Measurements from ENCODE around the gene FIS1.
A peak's percentile ranks its signal among the peaks of the same experiment; 100 is the strongest.
"Not testable (repeated sequence)": the region's sequence is repeated elsewhere in the genome, so short reads cannot be mapped to it uniquely, and the experiment has no call there.

FIS1 gene

DNA sequence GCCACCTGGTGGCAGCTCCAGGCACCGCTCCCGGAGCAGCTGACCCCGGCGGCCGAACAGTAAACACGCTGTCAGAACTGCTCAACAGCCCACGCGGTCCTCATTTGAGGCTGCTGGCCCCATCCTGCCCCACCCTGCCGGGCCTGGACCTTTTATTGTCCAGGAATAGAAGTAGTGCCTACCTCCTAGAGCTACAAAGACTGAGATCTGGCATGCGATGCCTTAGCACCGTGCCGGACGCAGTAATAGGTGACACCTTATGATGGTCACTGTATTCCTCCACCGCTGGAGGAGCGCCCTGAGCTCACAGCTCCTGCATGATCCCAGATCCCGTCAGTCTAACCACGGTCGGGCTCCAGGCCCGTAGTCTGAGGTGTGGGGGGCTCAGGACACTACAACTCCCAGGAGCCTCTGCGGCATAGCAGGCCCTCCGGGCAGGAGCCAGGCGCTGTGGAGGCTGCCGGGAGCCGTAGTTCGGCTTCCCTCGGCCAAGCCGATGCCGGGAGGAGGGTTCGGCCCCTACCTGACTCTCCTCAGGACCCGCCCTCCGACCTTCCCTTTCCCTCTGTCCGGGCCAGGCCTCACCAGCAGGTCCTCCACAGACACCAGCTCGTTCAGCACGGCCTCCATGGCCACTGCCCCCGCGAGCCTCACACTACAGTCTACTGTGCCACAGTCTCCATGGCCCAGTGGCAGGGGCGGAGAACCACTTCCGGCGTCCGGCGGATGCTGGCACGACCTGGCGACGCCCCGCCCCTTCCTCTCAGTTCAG lies at the start of gene FIS1:
Gene FIS1 (minus strand): TSS at position 707 of the 772 bp plus-strand sequence. CDS start 77 bp downstream, at position 630.
- DNase-seq (ENCODE audit: low read depth, low spot score), result peak; percentile 66

DNA sequence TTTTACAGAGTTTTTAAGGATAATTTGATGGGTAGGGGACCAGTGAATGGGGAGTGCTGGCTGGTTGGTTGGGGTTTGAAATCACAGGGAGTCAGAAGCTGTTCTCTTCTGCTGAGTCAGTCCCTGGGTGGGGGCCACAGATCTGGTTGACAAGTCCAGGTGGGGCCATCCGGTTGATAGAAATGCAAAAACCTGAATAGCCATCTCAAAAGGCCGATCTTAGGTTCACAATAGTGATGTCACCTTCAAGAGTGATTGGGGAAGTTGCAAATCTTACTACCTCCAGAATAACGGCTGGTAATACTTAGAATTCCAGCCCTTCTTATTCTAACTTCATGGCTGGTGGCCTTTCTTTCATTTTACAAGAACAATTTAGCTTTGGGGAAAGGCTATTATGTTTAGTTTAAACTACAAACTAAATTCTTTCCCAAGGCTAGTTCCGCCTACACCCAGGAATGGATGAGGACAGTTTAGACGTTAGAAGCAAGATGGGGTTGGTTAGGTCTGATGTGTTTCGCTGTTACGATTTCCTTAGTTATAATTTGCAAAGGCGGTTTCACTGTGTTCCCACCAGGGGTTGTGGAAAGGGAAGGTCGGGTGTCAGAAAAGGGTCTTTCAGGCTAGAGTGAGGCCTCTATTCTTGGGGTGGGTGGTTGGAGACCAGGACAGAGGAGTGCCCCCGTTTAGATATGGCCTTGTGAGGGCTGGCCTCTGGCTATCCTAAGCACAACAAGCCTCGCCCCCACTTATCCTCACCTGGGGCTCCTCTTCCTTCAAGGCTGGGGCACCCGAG lies 49.4 kb upstream of the FIS1 start:
- DNase-seq (ENCODE audit: low read depth, low spot score), result no peak

DNA sequence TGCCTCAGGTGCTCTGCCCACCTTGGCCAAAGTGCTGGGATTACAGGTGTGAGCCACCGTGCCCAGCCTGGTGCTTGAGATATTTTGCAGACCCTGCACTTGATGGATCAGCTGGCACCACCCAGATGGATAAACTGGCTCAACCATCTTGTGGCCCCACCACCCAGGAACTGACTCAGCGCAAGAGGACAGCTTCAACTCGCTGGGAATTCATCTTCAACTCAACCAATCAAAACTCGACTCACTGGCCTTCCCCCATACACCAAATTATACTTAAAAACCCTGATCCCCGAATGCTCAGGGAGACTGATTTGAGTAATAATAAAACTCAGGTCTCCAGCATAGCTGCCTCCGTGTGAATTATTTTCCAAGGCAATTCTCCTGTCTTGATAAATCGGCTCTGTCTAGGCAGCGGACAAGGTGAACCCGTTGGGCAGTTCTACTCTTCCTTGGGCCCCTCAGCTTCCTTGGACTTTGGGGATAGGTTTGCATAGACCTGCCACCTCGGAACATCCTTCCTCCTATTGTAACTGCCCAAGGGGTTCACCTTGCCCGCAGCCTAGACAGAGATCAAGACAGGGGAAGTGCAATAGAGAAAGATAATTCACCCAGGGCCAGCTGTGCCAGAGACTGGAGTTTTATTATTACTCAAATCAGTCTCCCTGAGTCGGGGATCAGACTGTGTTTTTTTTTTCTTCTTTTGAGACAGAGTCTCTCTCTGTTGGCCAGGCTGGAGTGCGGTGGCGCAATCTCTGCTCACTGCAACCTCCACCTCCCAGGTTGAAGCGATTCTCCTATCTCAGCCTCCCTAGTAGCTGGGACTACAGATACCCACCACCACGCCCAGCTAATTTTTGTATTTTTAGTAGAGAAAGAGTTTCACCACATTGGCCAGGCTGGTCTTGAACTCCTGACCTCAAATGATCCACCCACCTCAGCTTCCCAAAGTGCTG lies 48.5 kb upstream of the FIS1 start:
- DNase-seq (ENCODE audit: low read depth, low spot score), result not testable (repeated sequence)

DNA sequence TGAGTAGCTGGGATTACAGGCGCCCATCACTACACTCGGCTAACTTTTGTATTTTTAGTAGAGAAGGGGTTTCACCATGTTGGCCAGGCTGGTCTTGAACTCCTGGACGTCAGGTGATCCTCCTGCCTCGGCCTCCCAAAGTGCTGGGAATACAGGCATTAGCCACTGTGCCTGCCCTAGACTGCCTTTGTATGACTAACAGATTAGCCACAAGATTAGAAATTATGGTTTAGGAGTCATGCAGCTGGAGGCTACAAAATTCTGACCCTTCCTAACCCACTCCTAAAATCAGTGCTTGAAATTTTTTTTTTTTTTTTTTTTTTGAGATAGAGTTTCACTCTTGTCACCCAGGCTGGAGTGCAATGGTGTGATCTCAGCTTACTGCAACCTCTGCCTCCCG lies 47.7 kb upstream of the FIS1 start:
- not testable (repeated sequence) for DNase-seq (ENCODE audit: low read depth, low spot score)

DNA sequence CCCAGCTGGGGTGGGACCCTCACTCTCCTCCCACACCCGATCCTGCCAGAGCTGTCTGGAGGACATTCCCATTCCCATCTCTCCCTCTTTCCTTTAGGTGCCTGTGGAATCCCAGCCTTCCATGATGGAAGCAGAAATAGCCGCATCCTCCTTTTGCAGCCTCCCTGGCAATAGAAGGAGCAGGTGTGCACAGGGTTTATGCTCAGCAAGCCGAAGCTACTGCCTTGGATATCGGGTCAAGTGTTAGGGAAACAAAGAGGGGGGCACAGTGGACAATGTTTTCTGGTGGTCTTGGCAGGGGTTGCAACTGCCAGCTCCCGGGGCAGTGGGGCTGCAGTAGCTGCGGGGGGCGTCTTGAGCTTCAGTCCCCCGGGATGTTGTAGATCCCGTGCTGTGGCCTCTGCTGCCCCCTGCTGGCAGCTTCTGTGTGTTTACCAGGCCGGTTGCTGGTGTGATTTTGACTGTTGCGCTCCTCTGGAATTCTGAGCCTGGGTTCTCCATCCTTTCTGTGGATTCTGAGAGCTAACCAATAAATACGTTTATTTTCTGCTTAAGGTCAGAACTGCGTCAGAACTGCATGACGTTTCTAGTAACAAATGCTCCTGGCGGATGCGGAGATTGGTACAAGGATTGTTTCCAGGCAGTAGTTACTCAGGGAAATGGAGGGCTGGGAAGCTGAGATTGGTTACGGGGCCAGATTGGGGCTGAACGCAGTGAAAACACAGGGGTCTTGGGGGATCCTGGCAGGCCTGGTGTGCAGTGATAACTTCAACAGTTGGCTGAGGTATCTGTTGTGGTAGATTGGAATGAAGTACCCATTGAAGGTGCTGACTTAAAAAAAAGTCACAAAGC lies 45.5 kb upstream of the FIS1 start:
- DNase-seq (ENCODE audit: low read depth, low spot score), result not testable (repeated sequence)

DNA sequence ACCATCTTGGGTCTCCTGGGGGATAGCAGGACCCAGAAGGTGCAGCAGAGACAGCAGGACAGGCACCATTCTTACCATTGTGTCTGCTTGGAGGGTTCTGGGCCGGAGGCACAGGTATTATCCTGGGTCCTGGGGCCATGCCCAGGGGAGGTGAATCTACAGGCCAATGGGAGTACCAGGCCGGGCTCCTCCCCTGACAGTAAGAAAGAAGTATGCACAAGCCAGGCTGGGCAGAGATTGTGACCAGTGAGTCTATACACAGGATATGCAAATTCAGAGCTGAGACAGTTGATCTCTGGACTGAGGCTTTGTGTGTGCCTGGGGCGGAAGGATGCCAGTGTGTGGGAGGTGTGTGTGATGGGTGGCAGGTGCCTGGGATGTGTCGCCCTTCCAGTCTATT lies 44.8 kb upstream of the FIS1 start:
- not testable (repeated sequence) for DNase-seq (ENCODE audit: low read depth, low spot score)

DNA sequence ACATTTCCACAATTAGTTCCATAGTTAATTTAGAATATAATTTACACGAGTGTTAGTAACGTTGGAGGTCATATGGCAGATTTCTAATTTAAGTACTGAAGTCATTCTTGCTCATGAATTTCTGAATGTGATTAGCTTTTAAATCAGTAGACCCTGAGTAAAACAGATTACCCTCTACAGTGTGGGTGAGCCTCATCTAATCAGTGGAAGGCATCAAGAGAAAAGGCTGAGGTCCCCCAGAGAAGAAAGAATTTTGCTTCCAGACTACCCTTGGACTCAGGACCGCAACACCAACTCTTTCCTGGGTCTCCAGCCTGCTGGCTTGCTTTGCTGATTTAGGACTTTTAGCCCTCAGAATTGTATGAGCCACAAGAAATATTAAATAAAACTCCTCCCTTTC lies 43.6 kb upstream of the FIS1 start:
- DNase-seq (ENCODE audit: low read depth, low spot score), result no peak

DNA sequence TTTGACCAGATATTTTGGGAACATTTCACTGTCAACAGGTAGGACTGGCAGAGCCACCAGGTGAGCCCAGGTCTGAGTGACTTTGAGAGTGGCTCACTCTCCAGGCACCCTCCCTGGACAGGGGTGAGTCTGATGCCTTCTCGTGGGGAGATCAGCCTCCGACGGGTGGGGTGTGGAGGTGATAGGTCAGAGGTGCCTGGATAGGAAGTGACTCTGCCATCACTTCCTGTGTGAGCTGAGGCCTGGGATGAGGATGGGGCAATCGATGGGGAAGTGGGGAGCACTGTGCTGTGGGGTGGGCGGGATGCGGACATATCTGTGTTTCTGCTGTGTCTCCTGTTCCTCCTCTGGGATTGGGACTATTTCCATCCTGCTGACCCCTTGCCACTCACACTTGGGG lies 42.2 kb upstream of the FIS1 start:
- no peak for DNase-seq (ENCODE audit: low read depth, low spot score)

DNA sequence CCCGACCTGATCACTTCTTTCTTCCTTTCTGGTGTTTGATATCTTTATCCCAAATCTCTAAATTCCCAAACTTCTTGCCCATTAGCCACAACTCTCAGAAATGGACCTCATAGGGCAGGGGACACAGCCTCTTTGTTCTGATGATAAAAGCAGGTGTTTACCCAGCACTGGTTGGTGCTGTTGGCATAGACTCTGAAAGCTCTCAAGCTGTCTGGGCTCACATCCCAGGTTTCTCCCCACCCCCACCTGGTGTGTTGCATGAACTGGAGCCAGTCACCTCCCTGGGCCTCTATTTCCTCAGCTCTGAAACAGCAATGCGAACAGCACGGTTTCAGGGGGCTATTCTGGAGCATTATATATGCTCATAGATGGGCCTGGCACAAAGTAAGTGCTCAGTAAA lies 41.0 kb upstream of the FIS1 start:
- DNase-seq (ENCODE audit: low read depth, low spot score), result not testable (repeated sequence)

DNA sequence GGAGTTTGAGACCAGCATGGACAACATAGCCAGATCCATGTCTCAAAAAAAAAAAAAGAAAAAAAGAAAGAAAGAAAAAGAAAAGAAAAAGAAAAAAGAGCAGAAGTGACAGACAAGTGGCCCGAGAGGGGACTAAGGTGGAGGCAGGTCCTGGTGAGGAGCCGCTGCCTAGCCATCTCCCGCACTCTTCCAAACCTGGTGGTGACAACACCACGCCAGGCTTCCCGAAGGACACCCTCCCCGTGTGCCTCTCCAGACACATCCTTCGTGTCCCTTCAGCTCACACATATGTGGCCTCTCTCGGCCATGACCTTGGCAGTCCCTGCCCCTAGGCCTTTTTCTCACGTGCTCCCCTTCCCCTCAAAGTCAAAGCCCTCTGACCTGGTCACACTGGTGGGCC lies 40.3 kb upstream of the FIS1 start:
- DNase-seq (ENCODE audit: low read depth, low spot score), result no peak

DNA sequence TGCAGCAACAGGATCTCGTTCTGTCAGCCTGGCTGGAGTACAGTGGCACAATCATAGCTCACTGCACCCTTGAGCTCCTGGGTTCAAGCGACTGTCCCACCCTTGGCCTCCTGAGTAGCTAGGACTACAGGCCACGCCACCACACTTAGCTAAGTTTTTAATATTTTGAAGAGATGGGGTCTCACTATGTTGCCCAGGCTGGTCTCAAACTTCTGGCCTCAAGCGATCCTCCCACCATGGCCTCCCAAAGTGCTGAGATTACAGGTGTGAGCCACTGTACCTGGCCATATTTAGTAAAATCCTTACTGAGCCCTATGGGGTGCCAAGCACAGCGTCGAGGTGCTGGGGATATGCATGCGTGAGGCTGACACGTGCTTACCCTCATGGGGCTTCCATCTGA lies 36.0 kb upstream of the FIS1 start:
- not testable (repeated sequence) for DNase-seq (ENCODE audit: low read depth, low spot score)

DNA sequence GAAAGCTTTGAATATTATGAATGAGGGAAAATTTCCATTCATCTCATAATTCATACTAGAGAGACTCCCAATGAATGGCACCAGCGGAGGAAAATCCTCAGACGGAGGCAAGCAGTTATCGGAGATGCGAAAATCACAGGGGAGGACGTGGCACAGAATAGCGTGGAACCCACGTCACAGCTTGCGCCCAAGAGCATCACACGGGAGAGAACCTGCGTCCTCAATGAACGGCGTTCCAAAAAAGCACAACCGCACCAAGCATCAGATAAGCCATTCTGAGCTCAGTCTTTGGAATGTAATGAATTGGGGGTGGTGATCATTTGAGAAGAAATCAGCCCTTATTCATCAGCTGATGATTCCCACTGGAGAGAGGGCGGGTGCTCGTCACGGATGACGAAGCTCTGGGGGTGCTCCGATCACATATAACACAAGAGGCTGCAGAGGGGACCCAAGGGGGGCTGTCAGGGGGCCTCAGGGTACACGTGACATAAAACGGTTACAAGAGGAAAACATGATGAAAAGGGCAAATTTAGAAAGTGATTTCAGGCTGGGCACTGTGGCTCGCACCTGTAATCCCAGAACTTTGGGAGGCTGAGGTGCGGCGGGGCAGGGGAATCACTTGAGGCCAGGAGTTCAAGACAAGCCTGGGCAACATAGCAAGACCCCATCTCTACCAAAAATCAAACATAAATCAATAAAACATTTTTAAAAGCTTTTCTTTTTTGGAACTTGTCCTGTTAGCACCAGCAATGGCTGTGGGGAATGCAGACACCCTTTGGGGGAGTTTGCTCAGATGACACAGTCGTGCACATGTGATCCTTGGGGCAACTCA lies 33.8 kb upstream of the FIS1 start:
- DNase-seq (ENCODE audit: low read depth, low spot score), result no peak

DNA sequence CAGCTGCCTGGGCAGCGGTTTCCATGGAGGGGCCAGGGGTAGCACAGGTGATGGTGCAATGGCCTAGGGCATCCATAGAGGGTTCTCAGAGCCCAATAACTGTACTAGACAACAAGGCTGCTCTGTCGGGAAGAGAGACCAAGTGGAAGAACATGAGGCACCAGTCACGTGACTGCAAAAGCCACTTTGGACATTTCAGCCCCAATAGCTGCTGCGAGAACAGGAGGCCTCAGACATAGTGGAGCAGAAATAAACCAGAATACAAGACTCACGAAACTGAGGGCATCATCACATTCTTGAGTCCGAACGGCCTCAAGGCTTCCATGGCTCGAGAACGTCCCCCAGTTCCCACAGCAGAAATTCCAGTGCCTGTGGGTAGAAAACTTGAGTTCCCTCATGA lies 32.3 kb upstream of the FIS1 start:
- no peak for DNase-seq (ENCODE audit: low read depth, low spot score)

DNA sequence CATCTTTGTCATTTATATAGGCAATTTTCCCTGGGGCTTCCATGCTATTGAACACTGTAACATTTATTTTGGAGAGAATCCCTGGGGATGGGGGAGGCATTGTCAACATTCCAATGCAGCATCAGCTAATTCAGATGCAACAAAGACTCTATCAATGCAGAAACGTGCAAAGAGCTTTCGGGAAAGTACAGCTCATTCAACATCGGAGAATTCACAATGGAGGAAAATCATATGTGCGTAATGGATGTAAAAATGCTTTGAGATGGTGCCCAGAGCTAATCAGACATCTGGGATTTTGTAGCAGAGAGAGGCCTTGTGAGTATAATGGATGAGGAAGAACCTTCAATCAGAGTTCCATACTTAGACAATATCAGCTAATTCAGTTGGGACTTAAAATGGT lies 28.3 kb upstream of the FIS1 start:
- DNase-seq (ENCODE audit: low read depth, low spot score), result no peak

DNA sequence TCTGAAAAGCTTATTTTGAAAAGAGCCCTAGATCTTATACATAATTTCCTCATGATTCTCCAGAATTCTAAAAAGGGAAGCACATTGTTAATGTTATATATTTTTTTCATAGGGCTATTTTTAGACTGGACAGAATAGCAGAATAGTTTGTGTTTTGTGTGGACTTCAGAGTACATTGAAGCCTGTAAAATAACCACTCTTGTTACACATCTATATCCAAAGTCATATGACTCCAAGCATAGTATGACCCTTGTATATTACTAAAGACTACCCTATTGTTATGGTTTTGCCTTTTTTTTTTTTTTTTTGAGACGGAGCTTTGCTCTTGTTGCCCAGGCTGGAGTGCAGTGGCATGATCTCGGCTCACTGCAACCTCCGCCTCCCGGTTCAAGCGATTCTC lies 26.1 kb upstream of the FIS1 start:
- no peak for DNase-seq (ENCODE audit: low read depth, low spot score)

DNA sequence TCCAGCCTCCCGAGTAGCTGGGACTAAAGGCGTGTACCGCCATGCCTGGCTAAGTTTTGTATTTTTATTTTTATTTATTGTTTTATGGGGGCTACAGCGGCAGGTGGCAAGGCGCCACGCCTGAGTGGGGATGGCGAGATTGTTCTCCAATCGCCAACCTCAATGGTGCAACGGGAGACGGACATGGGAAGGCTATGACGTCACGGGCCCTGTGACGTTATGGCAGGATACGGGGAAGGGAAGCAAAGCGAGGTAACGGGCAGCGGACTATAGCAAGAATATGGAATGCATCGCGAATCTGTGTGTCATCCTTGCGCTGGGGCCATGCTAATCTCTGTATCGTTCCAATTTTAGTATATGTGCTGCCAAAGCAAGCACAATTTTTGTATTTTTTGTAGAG lies 24.8 kb upstream of the FIS1 start:
- DNase-seq (ENCODE audit: low read depth, low spot score), result no peak

DNA sequence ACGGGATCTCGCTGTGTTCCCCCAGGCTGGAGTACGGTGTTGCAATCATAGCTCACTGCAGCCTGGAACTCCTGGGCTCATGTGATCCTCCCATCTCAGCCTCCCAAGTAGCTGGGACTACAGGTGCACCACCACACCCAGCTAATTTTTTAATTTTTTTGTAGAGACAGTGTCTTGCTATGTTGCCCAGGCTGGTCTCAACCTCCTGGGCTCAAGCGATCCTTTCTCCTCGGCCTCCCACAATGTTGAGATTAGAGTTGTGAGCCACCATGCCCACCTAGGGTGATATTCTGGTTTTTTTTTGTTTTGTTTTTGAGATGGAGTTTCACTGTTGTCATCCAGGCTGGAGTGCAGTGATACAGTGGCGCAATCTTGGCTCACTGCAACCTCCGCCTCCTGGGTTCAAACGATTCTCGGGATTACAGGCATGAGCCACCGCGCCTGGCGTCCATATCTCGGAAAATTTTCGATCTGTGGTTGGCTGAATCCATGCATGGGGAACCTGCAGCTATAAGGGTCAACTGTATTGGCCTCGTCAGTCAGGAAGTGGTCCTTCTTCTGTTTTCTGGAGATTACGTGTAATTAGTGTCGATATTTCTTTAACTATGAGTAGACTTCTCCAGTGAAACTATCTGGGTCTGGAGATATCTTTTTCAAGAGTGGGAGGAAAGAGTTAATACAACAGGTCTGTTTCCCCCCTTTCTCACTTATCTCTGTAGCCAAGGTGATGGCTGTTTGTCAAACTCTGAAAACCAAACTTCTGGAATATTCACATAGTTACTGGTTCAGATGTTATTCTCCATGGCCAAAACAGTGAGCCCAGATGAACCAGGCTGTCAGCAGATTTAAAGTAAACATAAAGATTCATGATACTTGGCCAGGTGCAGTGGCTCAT lies 21.0 kb upstream of the FIS1 start:
- no peak for DNase-seq (ENCODE audit: low read depth, low spot score)

DNA sequence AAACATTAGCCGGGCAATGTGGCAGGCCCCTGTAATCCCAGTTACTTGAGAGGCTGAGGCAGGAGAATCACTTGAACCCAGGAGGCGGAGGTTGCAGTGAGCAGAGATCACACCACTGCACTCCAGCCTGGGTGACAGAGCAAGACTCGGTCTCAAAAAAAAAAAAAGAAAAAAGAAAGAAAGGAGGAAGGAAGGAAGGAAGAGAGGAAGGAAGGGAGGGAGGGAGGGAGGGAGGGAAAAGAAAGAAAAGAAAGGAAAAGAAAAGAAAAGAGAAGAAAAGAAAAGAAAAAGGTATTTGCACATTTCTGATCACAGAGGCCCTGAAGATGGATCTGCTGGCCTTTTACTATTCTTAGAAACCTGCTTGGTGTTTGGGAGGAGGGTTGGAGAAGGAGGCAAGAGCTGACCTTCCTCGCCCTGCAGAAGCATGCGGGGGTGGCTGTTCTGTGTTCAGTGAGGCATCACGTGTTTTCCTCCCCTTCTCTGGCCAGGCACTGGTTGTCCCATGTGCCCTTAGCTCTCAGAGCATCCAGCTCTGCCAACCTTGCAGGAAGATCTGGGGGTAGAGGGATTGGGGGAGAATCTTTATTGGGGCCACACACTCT lies 19.3 kb upstream of the FIS1 start:
- not testable (repeated sequence) for DNase-seq (ENCODE audit: low read depth, low spot score)
